ENCODE results near the gene GPR132. TPM values are rescaled to one million over a fixed set of nuclear protein-coding genes. Genes with fewer than 3 reads are reported as not detected.

Gene GPR132
- total and polyA plus RNA-seq, 5 donors from 2014 or later: 8.8 to 94.5 (median 17.1) TPM

Other genes starting within 250 kb of the GPR132 start
- gene CEP170B, start 200.2 kb downstream of the GPR132 start, total RNA-seq: 3.1 TPM
- under 1 TPM in 1 of 4 donors, not detected in 3; 0.03 TPM for gene CEP170B, start 200.2 kb downstream of the GPR132 start, polyA plus RNA-seq
- gene PLD4, start 140.6 kb downstream of the GPR132 start, total RNA-seq: not detected
- gene PLD4, start 140.6 kb downstream of the GPR132 start, polyA plus RNA-seq: under 1 TPM in 2 of 4 donors, not detected in 2; 0.34 to 0.69 TPM
- not detected for gene AHNAK2, start 87.1 kb downstream of the GPR132 start, total RNA-seq
- gene AHNAK2, start 87.1 kb downstream of the GPR132 start, polyA plus RNA-seq: not detected
- 0.89 TPM for gene CLBA1, start 79.6 kb downstream of the GPR132 start, total RNA-seq
- gene CLBA1, start 79.6 kb downstream of the GPR132 start, polyA plus RNA-seq: 1 to 10 TPM in 1 of 4 donors, under 1 TPM in 2, not detected in 1; 0.32 to 1.1 (median 0.95) TPM
- 16.5 TPM for gene CDCA4, start 44.3 kb downstream of the GPR132 start, total RNA-seq
- gene CDCA4, start 44.3 kb downstream of the GPR132 start, polyA plus RNA-seq: 10 to 100 TPM; 12.8 to 16.7 (median 14.9) TPM
- 1.4 TPM for gene JAG2, start 103.3 kb upstream of the GPR132 start, total RNA-seq
- under 1 TPM in 2 of 4 donors, not detected in 2; 0.05 to 0.23 TPM for gene JAG2, start 103.3 kb upstream of the GPR132 start, polyA plus RNA-seq
- gene NUDT14, start 115.9 kb upstream of the GPR132 start, total RNA-seq: 15.3 TPM
- 10 to 100 TPM in 2 of 4 donors, 1 to 10 TPM in 2; 6.5 to 18.1 (median 10.6) TPM for gene NUDT14, start 115.9 kb upstream of the GPR132 start, polyA plus RNA-seq
- gene BTBD6, start 183.1 kb upstream of the GPR132 start, total RNA-seq: 39.4 TPM
- 10 to 100 TPM in 2 of 4 donors, 1 to 10 TPM in 2; 4.6 to 17.4 (median 9.0) TPM for gene BTBD6, start 183.1 kb upstream of the GPR132 start, polyA plus RNA-seq
- 58.9 TPM for gene BRF1, start 235.6 kb upstream of the GPR132 start, total RNA-seq
- 1 to 10 TPM; 5.6 to 8.7 (median 7.5) TPM for gene BRF1, start 235.6 kb upstream of the GPR132 start, polyA plus RNA-seq
- gene PACS2, start 249.3 kb upstream of the GPR132 start, total RNA-seq: 64.0 TPM
- gene PACS2, start 249.3 kb upstream of the GPR132 start, polyA plus RNA-seq: 1 to 10 TPM in 2 of 4 donors, under 1 TPM in 2; 0.72 to 3.4 (median 1.5) TPM